Testis (tissue), 3 donors: ENCODE measurements around the gene KLHL29. TPM values are rescaled to one million over a fixed set of nuclear protein-coding genes. Genes with fewer than 3 reads are reported as not detected.

Experiments
- DNase-seq: peaks from one replicate; pipeline ENCODE4 v3.0.0-alpha.2; 2019
- H3K27ac ChIP-seq, 2 donors: fragments of 200-600 bp; sonication (generic); one replicate each; pipeline ENCODE4 v1.5.1; 2019
- H3K27me3 ChIP-seq: fragments of 200-600 bp; sonication (generic); one replicate; pipeline ENCODE4 v1.5.1; 2019
- H3K36me3 ChIP-seq: fragments of 200-600 bp; sonication (generic); one replicate; pipeline ENCODE4 v1.5.1; 2017; ENCODE audit warnings: low read depth; ENCODE audit errors: missing control alignments
- H3K4me1 ChIP-seq: fragments of 200-600 bp; sonication (generic); one replicate; pipeline ENCODE4 v1.5.1; 2019
- H3K4me3 ChIP-seq, 2 donors: fragments of 200-600 bp; sonication (generic); one replicate each; pipeline ENCODE4 v1.5.1; 2017 to 2019
- H3K9me3 ChIP-seq: fragments of 200-600 bp; sonication (generic); one replicate; pipeline ENCODE4 v1.5.1; 2017
- CTCF ChIP-seq, 3 experiments: fragments of 450-650 bp in 2 of 3; fragments of 200-600 bp in 1 of 3; sonication (generic) in 1 of 3; IDR thresholded peaks; one replicate each; pipeline ENCODE4 v1.5.1; 2016 to 2019; ENCODE audit warnings: antibody characterized with exemption in 3 of 3, mild to moderate bottlenecking in 2 of 3, moderate library complexity in 1 of 3
- POLR2A ChIP-seq: fragments of 450-650 bp; IDR thresholded peaks from one replicate; pipeline ENCODE4 v1.6.1; 2017; ENCODE audit warnings: antibody characterized with exemption, mild to moderate bottlenecking, moderate library complexity
- WGBS, 2 donors: methylation state at CpG; one replicate each; pipeline ENCODE4 v1.1.5; 2018; 5-methylcytosine and 5-hydroxymethylcytosine counted together
- intact Hi-C: fragments of 100-400 bp; cut with DNase I; formaldehyde crosslinking; loops from one replicate; pipeline ENCODE4 v1.15.1; 2023; ENCODE audit warnings: low total_unique reads
- polyA plus RNA-seq: library from polyadenylated mRNA; stranded (reverse); fragments of 350-450 nt; fragmentation: Illumina TruSeq; extraction: RNeasy Lipid Tissue Mini Kit (QIAGEN cat#74804); gene quantifications from one replicate; pipeline ENCODE4 v1.2.3, GENCODE V29; 2014; ENCODE audit warnings: low read depth, low replicate concordance; ENCODE audit not compliant: insufficient read depth
- total RNA-seq, 2 donors: library from RNA; depleted of rRNA; stranded (reverse); fragments of >200 nt; gene quantifications; one replicate each; pipeline ENCODE4 v1.2.3, GENCODE V29; 2016

KLHL29 gene
- total and polyA plus RNA-seq, 3 donors from 2014 or later: 3.3 to 10.9 (median 7.9) TPM

DNA sequence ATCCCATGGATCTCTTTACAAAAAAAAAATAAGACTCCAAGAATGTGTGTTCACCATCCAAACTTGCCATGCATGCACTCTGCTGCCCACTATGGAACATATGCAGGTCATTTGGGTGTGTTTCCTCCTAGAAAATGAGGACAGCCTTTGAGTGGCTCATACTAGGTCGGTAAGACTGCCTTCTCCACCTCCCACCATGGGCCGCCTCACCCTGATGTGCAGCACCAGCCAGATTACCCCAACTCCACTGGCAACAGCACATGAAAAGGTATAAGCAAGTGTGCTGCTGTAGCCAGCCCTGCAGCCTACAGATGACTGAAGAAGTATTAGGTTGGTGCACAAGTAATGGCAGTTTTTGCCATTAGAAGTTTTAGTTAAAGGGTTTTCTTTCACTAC, 327.8 kb downstream of the KLHL29 start:
- Histone ChIP-seq H3K27me3 (no peaks in the 10 kb centered on the region), H3K4me1 (no peaks in the 10 kb centered on the region), H3K27ac (peak overlapping the region in 1 of 2 donors; percentile 19), H3K36me3 (no peaks in the 10 kb centered on the region), H3K4me3 (no peak overlapping the region), H3K9me3 (no peaks in the 10 kb centered on the region)
- TF ChIP-seq POLR2A (no peak), CTCF (IDR thresholded peaks at IDR 0.05) (no peak)
- DNase-seq: no peak
- intact Hi-C loops: no loop called here
- 70 to 71% methylated on average over 2 of the region's 2 CpGs for WGBS, 2 donors

GRCh38 chr2:23713351-23713750, 328.4 kb downstream of the KLHL29 start:
- 86 to 88% methylated on average over 5 of the region's 5 CpGs for WGBS, 2 donors

GRCh38 chr2:23718931-23719700, 334.1 kb downstream of the KLHL29 start:
- intact Hi-C loops: no loop called here
- H3K9me3 ChIP-seq: no peaks in the 10 kb centered on the region
- H3K4me3 ChIP-seq: no peak overlapping the region
- TF ChIP-seq POLR2A (no peak), CTCF (IDR thresholded peaks at IDR 0.05) (no peak)
- H3K27me3 ChIP-seq: no peaks in the 10 kb centered on the region
- H3K36me3 ChIP-seq: no peaks in the 10 kb centered on the region
- DNase-seq: no peak
- H3K4me1 ChIP-seq: no peaks in the 10 kb centered on the region
- WGBS, 2 donors: 86 to 87% methylated on average over 4 of the region's 4 CpGs
- no peak overlapping the region for H3K27ac ChIP-seq

More at GRCh38 chr2:23713351-23713750, 328.4 kb downstream of the KLHL29 start:
- DNase-seq: no peak
- no peak overlapping the region for H3K27ac ChIP-seq
- H3K9me3 ChIP-seq: no peaks in the 10 kb centered on the region
- H3K27me3 ChIP-seq: no peaks in the 10 kb centered on the region
- H3K36me3 ChIP-seq: no peaks in the 10 kb centered on the region
- no peak overlapping the region for H3K4me3 ChIP-seq
- intact Hi-C loops: no loop called here
- TF ChIP-seq POLR2A: no peak
- no peak for TF ChIP-seq CTCF (IDR thresholded peaks at IDR 0.05)
- H3K4me1 ChIP-seq: no peaks in the 10 kb centered on the region

DNA sequence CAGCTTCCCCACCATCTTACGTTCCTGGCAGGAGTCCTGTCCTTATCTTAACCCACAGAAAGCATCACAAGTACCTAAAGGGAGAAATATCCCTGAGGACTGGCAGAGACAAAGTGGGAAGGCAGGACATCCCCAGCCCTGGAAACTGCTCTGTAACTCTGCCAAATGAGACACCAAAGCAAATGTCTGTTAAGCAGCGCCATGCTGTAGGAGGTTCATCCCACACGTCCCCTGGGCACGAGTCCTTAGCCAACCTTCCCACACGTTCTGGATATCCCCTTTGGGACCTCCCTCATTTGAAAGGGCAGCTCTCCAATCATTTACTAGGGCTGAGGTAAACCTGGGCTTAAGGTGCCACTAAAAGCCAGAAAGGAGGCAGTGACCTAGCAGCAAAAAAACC, 334.7 kb downstream of the KLHL29 start:
- intact Hi-C loops: no loop called here
- no peak for DNase-seq
- Histone ChIP-seq H3K27ac (no peak overlapping the region), H3K27me3 (no peaks in the 10 kb centered on the region), H3K9me3 (no peaks in the 10 kb centered on the region), H3K4me1 (no peaks in the 10 kb centered on the region), H3K36me3 (no peaks in the 10 kb centered on the region), H3K4me3 (no peak overlapping the region)
- WGBS, 2 donors: 65 to 70% methylated on average over 5 of the region's 5 CpGs
- no peak for TF ChIP-seq POLR2A
- no peak for TF ChIP-seq CTCF (IDR thresholded peaks at IDR 0.05)
